Panc1 (cell line): ENCODE results near the gene SLC1A2.

Experiments used
- POLR2AphosphoS5 ChIP-seq: IDR thresholded peaks from 2 replicates; pipeline ENCODE4 v1.6.1; 2012; ENCODE audit warnings: mild to moderate bottlenecking, low read depth, low read length, moderate library complexity
- SIN3A ChIP-seq: IDR thresholded peaks from 2 replicates; pipeline ENCODE4 v1.6.1; 2012; ENCODE audit warnings: low read depth, mild to moderate bottlenecking, low read length, moderate library complexity, borderline replicate concordance; ENCODE audit not compliant: insufficient read depth
- TCF7L2 ChIP-seq: IDR thresholded peaks from 2 replicates; pipeline ENCODE4 v1.6.1; 2011; ENCODE audit warnings: mild to moderate bottlenecking, low read depth, low read length, inconsistent platforms
- TF ChIP-seq, protein P1 (sequence below): fragments of 450-650 bp; IDR thresholded peaks from 2 replicates; pipeline ENCODE4 v1.5.1; 2017; ENCODE audit warnings: mild to moderate bottlenecking
- TF ChIP-seq, protein P2 (sequence below), 2 experiments: IDR thresholded peaks; 2 replicates each; pipeline ENCODE4 v1.6.1; 2011 to 2012; ENCODE audit warnings: low read depth in 2 of 2, control low read depth in 1 of 2, low read length in 1 of 2, mild to moderate bottlenecking in 1 of 2, moderate library complexity in 1 of 2; ENCODE audit not compliant: insufficient read depth in 1 of 2

DNA sequence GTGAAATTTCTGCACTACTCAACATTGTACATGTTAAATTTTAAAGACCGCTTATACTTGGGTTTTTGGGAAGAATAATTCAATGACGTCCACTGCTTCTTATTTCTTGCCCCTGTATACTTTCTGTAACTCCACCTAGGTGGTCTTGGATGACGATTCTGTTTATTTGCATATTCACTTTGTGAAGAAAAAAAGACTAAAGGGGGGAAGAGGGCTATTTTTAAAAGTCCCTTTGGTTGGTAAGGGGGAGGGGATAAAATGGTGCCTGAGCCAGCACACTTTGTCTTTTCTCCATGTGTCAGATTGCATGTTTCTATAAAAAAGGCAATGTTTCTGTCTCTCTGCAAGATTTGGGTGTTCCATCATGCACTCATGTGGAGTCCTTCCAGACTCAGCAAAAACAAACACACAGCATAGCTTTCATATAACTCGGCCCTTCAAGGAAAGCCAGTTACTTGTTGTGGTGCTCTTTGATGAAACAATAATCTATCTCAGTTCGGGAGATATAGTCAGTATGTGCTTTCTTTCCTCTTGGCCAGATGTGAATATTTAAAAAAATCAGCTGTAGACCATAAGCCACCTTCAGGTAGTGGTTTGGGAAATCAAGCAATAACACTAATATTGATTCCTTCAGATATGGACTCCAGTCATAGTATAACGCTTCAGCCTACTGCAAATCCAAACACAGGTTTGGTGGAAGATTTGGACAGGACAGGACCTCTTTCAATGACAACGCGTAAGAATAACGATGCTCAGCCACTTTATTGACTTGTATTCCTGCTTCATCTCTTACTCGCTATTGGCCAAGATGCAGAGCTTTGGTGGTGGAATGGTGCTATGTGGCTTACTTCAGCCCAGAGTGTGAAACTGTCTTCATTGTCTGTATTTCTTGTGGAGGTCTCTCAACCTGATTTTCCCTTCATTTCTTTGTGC is 211.6 kb downstream of the SLC1A2 start:
- TF ChIP-seq, protein P1, sequence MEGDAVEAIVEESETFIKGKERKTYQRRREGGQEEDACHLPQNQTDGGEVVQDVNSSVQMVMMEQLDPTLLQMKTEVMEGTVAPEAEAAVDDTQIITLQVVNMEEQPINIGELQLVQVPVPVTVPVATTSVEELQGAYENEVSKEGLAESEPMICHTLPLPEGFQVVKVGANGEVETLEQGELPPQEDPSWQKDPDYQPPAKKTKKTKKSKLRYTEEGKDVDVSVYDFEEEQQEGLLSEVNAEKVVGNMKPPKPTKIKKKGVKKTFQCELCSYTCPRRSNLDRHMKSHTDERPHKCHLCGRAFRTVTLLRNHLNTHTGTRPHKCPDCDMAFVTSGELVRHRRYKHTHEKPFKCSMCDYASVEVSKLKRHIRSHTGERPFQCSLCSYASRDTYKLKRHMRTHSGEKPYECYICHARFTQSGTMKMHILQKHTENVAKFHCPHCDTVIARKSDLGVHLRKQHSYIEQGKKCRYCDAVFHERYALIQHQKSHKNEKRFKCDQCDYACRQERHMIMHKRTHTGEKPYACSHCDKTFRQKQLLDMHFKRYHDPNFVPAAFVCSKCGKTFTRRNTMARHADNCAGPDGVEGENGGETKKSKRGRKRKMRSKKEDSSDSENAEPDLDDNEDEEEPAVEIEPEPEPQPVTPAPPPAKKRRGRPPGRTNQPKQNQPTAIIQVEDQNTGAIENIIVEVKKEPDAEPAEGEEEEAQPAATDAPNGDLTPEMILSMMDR: no peak
- TF ChIP-seq, protein P2, sequence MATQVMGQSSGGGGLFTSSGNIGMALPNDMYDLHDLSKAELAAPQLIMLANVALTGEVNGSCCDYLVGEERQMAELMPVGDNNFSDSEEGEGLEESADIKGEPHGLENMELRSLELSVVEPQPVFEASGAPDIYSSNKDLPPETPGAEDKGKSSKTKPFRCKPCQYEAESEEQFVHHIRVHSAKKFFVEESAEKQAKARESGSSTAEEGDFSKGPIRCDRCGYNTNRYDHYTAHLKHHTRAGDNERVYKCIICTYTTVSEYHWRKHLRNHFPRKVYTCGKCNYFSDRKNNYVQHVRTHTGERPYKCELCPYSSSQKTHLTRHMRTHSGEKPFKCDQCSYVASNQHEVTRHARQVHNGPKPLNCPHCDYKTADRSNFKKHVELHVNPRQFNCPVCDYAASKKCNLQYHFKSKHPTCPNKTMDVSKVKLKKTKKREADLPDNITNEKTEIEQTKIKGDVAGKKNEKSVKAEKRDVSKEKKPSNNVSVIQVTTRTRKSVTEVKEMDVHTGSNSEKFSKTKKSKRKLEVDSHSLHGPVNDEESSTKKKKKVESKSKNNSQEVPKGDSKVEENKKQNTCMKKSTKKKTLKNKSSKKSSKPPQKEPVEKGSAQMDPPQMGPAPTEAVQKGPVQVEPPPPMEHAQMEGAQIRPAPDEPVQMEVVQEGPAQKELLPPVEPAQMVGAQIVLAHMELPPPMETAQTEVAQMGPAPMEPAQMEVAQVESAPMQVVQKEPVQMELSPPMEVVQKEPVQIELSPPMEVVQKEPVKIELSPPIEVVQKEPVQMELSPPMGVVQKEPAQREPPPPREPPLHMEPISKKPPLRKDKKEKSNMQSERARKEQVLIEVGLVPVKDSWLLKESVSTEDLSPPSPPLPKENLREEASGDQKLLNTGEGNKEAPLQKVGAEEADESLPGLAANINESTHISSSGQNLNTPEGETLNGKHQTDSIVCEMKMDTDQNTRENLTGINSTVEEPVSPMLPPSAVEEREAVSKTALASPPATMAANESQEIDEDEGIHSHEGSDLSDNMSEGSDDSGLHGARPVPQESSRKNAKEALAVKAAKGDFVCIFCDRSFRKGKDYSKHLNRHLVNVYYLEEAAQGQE (IDR thresholded peaks at IDR 0.05; ENCODE audit: insufficient read depth in 1 of 2, low read depth in 2 of 2, low read length in 1 of 2): no peak
- TF ChIP-seq POLR2AphosphoS5 (no peak; the same call in 1 of the 2 replicates), TCF7L2 (no peak), SIN3A (no peak)
